HL-60 (cell line): ENCODE measurements around the gene AQP12A.
"Not testable (repeated sequence)": the region's sequence is repeated elsewhere in the genome, so short reads cannot be mapped to it uniquely, and the experiment has no call there.

ENCODE experiments used
- DNase-seq, 2 experiments: peaks; one replicate each; pipeline ENCODE4 v3.0.0-alpha.2; 2010 to 2020; ENCODE audit warnings: low read depth in 1 of 2, low spot score in 1 of 2
- H3K27ac ChIP-seq: fragments of 250-450 bp; sonication (Bioruptor Pico); replicated peaks from 2 replicates; pipeline ENCODE4 v1.5.1; 2020; ENCODE audit warnings: mild to moderate bottlenecking, moderate library complexity
- H3K27me3 ChIP-seq: fragments of 250-450 bp; sonication (Bioruptor Pico); 2 replicates; pipeline ENCODE4 v1.5.1; 2021; ENCODE audit warnings: mild to moderate bottlenecking, moderate library complexity; ENCODE audit not compliant: insufficient read depth, poor library complexity, severe bottlenecking
- H3K4me3 ChIP-seq: replicated peaks from 2 replicates; pipeline ENCODE4 v1.5.1; 2011; ENCODE audit warnings: mild to moderate bottlenecking, control low read depth, low read length; ENCODE audit not compliant: insufficient read depth
- GABPA ChIP-seq: IDR thresholded peaks from 2 replicates; pipeline ENCODE4 v1.6.1; 2012; ENCODE audit warnings: low read depth
- POLR2AphosphoS5 ChIP-seq: IDR thresholded peaks from 2 replicates; pipeline ENCODE4 v1.6.1; 2012; ENCODE audit warnings: low read depth
- SPI1 ChIP-seq: IDR thresholded peaks from 2 replicates; pipeline ENCODE4 v1.6.1; 2012; ENCODE audit warnings: low read depth, mild to moderate bottlenecking, borderline replicate concordance
- TF ChIP-seq, protein P1 (sequence below): IDR thresholded peaks from 2 replicates; pipeline ENCODE4 v1.6.1; 2012; ENCODE audit warnings: low read depth; ENCODE audit not compliant: insufficient replicate concordance
- TF ChIP-seq, protein P2 (sequence below): IDR thresholded peaks from one replicate; pipeline ENCODE4 v1.5.1; 2011; ENCODE audit warnings: low read length, control low read depth, inconsistent platforms; ENCODE audit not compliant: insufficient read depth

AQP12A gene

DNA sequence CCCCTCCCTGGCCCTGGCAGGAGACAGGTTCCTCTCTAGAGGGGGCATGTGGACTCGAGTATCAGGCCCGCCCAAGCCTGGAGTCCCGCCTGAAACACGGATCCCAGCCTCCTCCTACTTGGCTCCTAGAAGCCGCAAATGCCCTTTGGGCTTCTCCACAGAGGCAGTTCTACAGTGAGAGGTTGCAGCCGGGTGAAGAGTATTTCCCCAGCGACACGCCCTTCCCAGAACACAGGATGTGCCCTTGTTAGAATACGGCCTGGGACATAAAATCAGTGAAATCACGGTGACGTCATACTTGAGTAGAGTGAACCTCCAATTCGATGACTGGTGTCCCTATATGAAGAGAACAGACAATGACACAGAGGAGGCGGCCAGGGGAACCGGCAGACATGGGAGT, 13.6 kb upstream of the AQP12A start:
- H3K27me3 ChIP-seq, DNase-seq, H3K27ac ChIP-seq, H3K4me3 ChIP-seq: not testable (repeated sequence)

DNA sequence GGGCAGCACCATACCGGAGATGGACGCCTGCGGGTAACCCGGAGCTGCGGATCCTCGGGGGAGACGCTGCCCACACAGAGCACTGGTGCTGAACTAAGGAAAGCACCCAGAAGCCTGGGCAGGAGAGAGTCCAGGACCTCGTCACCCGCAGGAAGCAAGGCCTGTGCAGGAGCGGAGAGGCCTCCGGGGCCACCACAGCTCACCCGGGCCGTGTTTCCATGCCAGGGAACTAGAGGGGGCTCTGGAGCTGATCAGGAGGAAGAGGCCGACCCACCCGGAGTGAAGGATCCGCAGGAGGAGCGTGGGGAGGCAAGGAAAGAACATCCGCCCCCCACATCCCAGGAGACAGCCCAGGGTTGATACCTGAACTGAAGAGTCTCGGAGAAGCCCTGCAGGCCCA, 12.8 kb upstream of the AQP12A start:
- H3K27me3 ChIP-seq, H3K27ac ChIP-seq, H3K4me3 ChIP-seq, DNase-seq: not testable (repeated sequence)

DNA sequence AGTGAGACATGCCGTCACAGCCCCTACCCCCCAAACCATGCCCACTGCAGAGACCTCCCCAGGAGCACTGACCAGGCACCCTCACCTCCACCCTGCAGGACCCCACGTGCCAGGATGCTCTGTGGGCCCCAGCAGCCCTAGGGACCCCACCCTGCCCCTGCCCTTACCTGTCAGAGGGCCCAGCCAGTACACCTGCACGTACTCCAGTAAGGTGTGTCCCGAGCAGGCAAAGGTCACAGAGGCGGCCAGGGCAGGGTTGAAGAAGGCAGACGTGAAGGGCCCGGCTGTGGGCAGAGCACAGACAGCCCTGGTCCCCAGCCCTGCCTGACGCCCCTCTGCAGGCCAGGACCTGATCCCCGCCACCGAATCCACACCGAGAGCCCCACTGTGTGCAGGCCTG, 11.5 kb upstream of the AQP12A start:
- not testable (repeated sequence) for DNase-seq

DNA sequence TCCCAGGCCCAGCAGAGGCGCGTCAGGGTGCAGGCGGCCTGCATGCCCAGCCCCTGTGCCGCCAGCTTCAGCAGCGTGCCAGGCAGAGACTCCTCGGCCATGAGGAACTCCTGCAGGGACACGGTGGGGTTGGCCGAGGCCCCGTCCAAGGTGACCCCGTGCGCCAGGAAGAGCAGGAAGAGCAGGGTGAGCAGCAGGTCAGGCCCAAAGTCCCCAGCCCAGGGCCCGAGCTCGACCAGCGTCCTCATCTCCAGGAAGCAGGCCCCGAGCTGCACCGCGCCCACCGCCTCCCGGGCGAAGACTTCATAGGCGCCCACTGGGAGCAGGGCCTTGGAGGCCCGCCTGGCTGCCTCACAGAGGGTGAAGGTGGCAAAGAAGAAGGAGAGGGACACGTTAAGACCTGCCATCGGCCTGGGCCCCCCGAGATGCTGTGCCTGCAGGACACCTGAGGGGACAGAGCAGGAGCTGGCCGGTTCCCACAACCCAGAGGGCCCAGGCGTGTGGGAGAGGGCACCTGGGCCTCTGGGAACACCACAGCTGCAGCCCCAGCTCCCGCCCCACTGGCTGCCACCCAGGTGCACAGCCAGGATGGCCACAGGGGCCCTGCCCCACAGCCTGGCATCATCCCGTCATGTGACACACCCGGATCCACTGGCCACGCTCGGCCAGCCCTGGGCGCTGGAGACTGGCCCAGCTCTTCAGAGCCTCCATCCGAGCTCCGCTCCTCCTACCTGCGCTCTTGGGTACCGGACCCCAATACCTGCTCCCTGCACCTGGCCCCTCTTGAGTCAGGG, 9.0 kb upstream of the AQP12A start, which contains the start of gene AQP12B:
TSS of gene AQP12B (minus strand) at position 455 of the 794 bp plus-strand sequence. CDS start at position 407, 48 bp downstream.
- not testable (repeated sequence) for DNase-seq

More for the DNA sequence above, 11.5 kb upstream of the AQP12A start:
- not testable (repeated sequence) for H3K27me3 ChIP-seq, H3K27ac ChIP-seq, H3K4me3 ChIP-seq

DNA sequence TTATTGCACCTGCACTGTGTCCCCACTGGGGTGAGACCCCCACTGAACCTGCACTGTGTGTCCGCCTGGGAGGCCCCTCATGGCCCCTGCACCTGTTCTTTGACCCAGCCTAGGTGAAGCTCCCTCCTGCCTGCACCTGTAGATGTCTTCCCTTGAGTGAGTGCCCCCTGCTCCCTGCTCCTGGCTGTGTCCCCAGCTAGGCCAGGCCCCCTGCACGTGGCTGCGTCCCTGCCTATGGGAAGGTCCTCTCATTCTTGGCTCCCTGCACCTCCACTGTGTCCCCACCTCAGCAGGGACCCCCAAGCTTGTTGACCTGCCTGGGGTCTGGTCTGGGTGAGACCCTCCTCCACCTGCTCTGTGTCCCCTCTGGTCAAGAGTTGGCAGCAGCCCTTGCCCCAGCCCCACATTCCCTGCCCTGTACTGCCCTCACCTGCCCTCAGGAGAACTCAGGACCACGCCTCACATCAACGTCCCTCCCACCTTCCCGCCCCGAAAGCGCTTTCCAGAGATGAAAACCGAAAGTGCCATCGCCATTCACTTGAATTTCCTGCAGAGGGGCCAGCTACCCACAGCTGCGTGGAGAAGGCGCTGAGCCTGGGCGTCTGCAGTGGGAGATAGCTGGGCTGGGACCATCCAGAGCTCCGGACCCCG, 8.2 kb upstream of the AQP12A start:
- not testable (repeated sequence) for DNase-seq, H3K27me3 ChIP-seq, H3K4me3 ChIP-seq, H3K27ac ChIP-seq

More for the DNA sequence above, 9.0 kb upstream of the AQP12A start, which contains the start of gene AQP12B:
- H3K27me3 ChIP-seq, H3K4me3 ChIP-seq, H3K27ac ChIP-seq: not testable (repeated sequence)

DNA sequence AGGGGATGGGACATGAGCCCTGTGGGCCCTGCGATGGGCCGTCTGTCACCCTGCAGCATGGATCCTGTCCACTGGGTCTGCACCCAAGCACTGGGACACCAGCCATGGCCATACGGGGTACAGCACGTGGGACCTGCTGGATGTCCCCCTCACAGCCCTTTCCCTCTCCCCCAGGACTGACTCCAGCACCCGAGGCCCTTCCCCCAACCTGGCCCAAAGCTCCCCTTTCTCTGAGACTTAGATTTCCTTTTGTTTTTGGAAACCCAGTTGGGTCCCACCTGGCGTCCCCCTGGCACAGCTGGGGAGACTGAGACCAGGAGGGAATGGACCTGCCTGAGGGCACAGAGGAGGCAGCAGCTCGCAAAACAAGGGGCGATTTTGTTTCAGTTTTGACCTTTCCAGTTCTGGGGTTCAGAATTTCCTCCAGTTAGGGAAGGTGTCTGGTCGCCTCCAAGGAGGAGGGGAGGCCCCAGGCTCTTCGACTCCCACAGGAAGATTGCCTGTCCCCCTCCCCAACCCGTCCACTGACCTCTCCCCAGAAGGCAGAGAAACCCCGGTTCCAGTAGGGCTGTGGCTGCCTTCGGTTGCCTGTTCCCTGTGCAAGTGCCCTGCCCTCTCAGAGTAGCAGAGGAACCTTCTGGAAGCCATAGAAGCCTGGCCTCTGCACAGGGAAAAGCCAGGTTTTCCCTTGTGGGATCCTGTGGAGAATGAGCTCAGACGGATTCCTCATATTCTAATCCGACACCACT, 7.5 kb upstream of the AQP12A start:
- H3K4me3 ChIP-seq, DNase-seq, H3K27me3 ChIP-seq, H3K27ac ChIP-seq: not testable (repeated sequence)

DNA sequence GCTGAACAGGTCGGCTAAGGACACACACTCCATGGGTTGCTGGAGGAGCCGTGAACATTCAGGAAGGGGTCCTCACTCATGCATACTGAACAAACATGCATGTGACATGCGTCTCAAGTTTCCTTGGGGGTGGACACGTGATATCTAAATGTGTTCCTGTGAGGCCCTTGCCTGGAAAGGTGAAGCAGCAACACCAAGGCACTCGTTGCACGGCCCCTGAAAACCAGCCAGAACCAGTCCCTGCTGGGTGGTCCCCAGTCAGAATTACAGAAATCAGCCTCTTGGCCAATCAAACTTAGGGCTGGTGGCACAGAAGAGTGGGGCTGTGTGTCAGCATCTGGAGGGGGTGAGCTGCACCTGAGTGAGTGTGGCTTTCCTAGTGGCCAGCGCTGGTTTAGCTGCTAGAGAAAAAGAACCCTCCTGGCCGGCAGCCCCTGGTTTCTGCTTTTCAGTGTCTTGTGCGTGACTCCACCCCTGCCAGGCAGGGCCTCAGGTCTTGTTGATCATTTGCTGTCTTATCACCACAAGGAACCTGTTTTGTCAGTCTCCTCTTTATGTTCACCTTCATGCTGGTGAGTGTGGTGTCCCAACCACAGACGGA, 5.8 kb upstream of the AQP12A start:
- H3K27ac ChIP-seq: no peak overlapping the region
- TF ChIP-seq, protein P1, sequence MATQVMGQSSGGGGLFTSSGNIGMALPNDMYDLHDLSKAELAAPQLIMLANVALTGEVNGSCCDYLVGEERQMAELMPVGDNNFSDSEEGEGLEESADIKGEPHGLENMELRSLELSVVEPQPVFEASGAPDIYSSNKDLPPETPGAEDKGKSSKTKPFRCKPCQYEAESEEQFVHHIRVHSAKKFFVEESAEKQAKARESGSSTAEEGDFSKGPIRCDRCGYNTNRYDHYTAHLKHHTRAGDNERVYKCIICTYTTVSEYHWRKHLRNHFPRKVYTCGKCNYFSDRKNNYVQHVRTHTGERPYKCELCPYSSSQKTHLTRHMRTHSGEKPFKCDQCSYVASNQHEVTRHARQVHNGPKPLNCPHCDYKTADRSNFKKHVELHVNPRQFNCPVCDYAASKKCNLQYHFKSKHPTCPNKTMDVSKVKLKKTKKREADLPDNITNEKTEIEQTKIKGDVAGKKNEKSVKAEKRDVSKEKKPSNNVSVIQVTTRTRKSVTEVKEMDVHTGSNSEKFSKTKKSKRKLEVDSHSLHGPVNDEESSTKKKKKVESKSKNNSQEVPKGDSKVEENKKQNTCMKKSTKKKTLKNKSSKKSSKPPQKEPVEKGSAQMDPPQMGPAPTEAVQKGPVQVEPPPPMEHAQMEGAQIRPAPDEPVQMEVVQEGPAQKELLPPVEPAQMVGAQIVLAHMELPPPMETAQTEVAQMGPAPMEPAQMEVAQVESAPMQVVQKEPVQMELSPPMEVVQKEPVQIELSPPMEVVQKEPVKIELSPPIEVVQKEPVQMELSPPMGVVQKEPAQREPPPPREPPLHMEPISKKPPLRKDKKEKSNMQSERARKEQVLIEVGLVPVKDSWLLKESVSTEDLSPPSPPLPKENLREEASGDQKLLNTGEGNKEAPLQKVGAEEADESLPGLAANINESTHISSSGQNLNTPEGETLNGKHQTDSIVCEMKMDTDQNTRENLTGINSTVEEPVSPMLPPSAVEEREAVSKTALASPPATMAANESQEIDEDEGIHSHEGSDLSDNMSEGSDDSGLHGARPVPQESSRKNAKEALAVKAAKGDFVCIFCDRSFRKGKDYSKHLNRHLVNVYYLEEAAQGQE: no peak
- no peak for TF ChIP-seq GABPA
- TF ChIP-seq POLR2AphosphoS5: no peak
- TF ChIP-seq, protein P2, sequence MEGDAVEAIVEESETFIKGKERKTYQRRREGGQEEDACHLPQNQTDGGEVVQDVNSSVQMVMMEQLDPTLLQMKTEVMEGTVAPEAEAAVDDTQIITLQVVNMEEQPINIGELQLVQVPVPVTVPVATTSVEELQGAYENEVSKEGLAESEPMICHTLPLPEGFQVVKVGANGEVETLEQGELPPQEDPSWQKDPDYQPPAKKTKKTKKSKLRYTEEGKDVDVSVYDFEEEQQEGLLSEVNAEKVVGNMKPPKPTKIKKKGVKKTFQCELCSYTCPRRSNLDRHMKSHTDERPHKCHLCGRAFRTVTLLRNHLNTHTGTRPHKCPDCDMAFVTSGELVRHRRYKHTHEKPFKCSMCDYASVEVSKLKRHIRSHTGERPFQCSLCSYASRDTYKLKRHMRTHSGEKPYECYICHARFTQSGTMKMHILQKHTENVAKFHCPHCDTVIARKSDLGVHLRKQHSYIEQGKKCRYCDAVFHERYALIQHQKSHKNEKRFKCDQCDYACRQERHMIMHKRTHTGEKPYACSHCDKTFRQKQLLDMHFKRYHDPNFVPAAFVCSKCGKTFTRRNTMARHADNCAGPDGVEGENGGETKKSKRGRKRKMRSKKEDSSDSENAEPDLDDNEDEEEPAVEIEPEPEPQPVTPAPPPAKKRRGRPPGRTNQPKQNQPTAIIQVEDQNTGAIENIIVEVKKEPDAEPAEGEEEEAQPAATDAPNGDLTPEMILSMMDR: no peak
- TF ChIP-seq SPI1: no peak
- peak in 1 of 2 experiments; percentile 39 for DNase-seq
- no peaks in the 10 kb centered on the region for H3K27me3 ChIP-seq
- no peak overlapping the region for H3K4me3 ChIP-seq
